H1 (cell line): ENCODE data around the gene SPATA16. TPM values are rescaled to one million over a fixed set of nuclear protein-coding genes. Genes with fewer than 3 reads are reported as not detected.
"Not testable (repeated sequence)": the region's sequence is repeated elsewhere in the genome, so short reads cannot be mapped to it uniquely, and the experiment has no call there.

Experiments
- CTCF ChIA-PET: fragments of 300-600 bp; sonication (Branson Sonifier 250); formaldehyde crosslinking; loops from one replicate; lab custom pipeline; 2021; ENCODE audit not compliant: partially characterized antibody; lab: Charles Lee
- POLR2A ChIA-PET: fragments of 300-600 bp; sonication (Branson Sonifier 250); formaldehyde crosslinking; loops from one replicate; lab custom pipeline; 2021; ENCODE audit warnings: inconsistent platforms; ENCODE audit not compliant: partially characterized antibody; lab: Charles Lee
- DNase-seq, 2 experiments: peaks; one replicate each; pipeline versions ENCODE4 v3.0.0 to v3.0.0-alpha.2; 2010 to 2022; ENCODE audit warnings: low spot score in 2 of 2, low read depth in 1 of 2, mixed read lengths in 1 of 2
- FAIRE-seq: peaks from 2 replicates; lab custom pipeline; 2011; peaks lifted over from hg19 to GRCh38; lab: Jason Lieb, UNC
- H2AFZ ChIP-seq: 2 replicates; pipeline ENCODE4 v1.8.1; 2012; ENCODE audit warnings: low read length, inconsistent platforms
- H2AK5ac ChIP-seq: 2 replicates; pipeline ENCODE4 v1.6.1; 2013; ENCODE audit warnings: low read depth, low read length
- H2BK120ac ChIP-seq: replicated peaks from 2 replicates; pipeline ENCODE3; 2013; ENCODE audit warnings: low read depth, low read length, inconsistent platforms
- H2BK12ac ChIP-seq: 2 replicates; pipeline ENCODE4 v1.6.1; 2013; ENCODE audit warnings: low read depth, low read length
- H2BK15ac ChIP-seq: 2 replicates; pipeline ENCODE4 v1.6.1; 2013; ENCODE audit warnings: low read length
- H2BK20ac ChIP-seq: 2 replicates; pipeline ENCODE4 v1.6.1; 2013; ENCODE audit warnings: low read length
- H2BK5ac ChIP-seq: 2 replicates; pipeline ENCODE4 v1.6.1; 2013; ENCODE audit warnings: low read depth, low read length
- H3K14ac ChIP-seq: 2 replicates; pipeline ENCODE4 v1.6.1; 2013; ENCODE audit warnings: inconsistent platforms; ENCODE audit not compliant: insufficient read length
- H3K18ac ChIP-seq: 2 replicates; pipeline ENCODE4 v1.6.1; 2013; ENCODE audit warnings: low read length; ENCODE audit errors: extremely low read depth
- H3K23ac ChIP-seq: 2 replicates; pipeline ENCODE4 v1.6.1; 2013; ENCODE audit warnings: inconsistent platforms; ENCODE audit not compliant: insufficient read length
- H3K23me2 ChIP-seq: 2 replicates; pipeline ENCODE4 v1.6.1; 2013; ENCODE audit warnings: low read depth, low read length
- H3K27ac ChIP-seq: 2 replicates; pipeline ENCODE4 v1.6.1; 2011; ENCODE audit warnings: low read depth, low read length, inconsistent platforms
- H3K27me3 ChIP-seq, 4 experiments: replicated peaks in 1 of 4; 1 replicate in 1 of 4; 2 replicates in 3 of 4; pipeline versions ENCODE4 v1.6.1 to v1.8.1; 2011 to 2013; ENCODE audit warnings: low read length in 3 of 4, mild to moderate bottlenecking in 3 of 4, inconsistent platforms in 2 of 4, mixed read lengths in 2 of 4, moderate library complexity in 1 of 4; ENCODE audit not compliant: control insufficient read depth in 3 of 4, insufficient read depth in 3 of 4; ENCODE audit errors: extremely low read depth in 1 of 4
- H3K36me3 ChIP-seq, 4 experiments: 2 replicates each; pipeline versions ENCODE4 v1.6.1 to v1.8.1; 2011 to 2013; ENCODE audit warnings: mild to moderate bottlenecking in 4 of 4, low read length in 3 of 4, moderate library complexity in 2 of 4, control low read depth in 1 of 4, inconsistent platforms in 1 of 4; ENCODE audit not compliant: insufficient read depth in 4 of 4, control insufficient read depth in 2 of 4
- H3K4ac ChIP-seq: replicated peaks from 2 replicates; pipeline ENCODE3; 2013; ENCODE audit warnings: low read length, low read depth, mixed read lengths, inconsistent platforms; ENCODE audit not compliant: insufficient read length
- H3K4me1 ChIP-seq, 4 experiments: replicated peaks in 1 of 4; 1 replicate in 1 of 4; 2 replicates in 3 of 4; pipeline versions ENCODE4 v1.6.1 to v1.8.1; 2011 to 2013; ENCODE audit warnings: low read length in 3 of 4, inconsistent platforms in 2 of 4, mixed read lengths in 1 of 4; ENCODE audit not compliant: insufficient read depth in 4 of 4, control insufficient read depth in 3 of 4
- H3K4me2 ChIP-seq, 2 experiments: 2 replicates each; pipeline versions ENCODE4 v1.6.1 to v1.8.1; 2011 to 2013; ENCODE audit warnings: low read depth in 2 of 2, low read length in 2 of 2, control low read depth in 1 of 2, inconsistent platforms in 1 of 2, mild to moderate bottlenecking in 1 of 2; ENCODE audit not compliant: insufficient read depth in 1 of 2
- H3K4me3 ChIP-seq, 4 experiments: fragments of 200-600, 300-600 bp in 1 of 4; sonication (generic), shearing (Covaris generic), sonication (Bioruptor Twin) in 1 of 4; 2 replicates each; pipeline versions ENCODE4 v1.5.1 to v1.8.1; 2011 to 2016; ENCODE audit warnings: low read length in 4 of 4, low read depth in 3 of 4, control low read depth in 2 of 4, inconsistent platforms in 2 of 4, mild to moderate bottlenecking in 2 of 4, mixed read lengths in 1 of 4, moderate library complexity in 1 of 4; ENCODE audit not compliant: insufficient read depth in 2 of 4; ENCODE audit errors: extremely low read depth in 1 of 4
- H3K56ac ChIP-seq: replicated peaks from 2 replicates; pipeline ENCODE3; 2013; ENCODE audit warnings: low read depth, mild to moderate bottlenecking, mixed read lengths, low read length, inconsistent platforms; ENCODE audit not compliant: insufficient read length
- H3K79me1 ChIP-seq: 2 replicates; pipeline ENCODE4 v1.6.1; 2013; ENCODE audit warnings: low read depth, low read length, control low read depth
- H3K79me2 ChIP-seq, 2 experiments: 2 replicates each; pipeline versions ENCODE4 v1.6.1 to v1.8.1; 2012 to 2013; ENCODE audit warnings: low read length in 2 of 2, mild to moderate bottlenecking in 2 of 2, inconsistent platforms in 1 of 2; ENCODE audit not compliant: insufficient read depth in 2 of 2, control insufficient read depth in 1 of 2
- H3K9ac ChIP-seq, 4 experiments: replicated peaks in 1 of 4; 1 replicate in 1 of 4; 2 replicates in 3 of 4; pipeline versions ENCODE4 v1.6.1 to v1.8.1; 2011 to 2013; ENCODE audit warnings: low read depth in 3 of 4, low read length in 3 of 4, control low read depth in 2 of 4, mild to moderate bottlenecking in 2 of 4, moderate library complexity in 2 of 4, inconsistent platforms in 1 of 4; ENCODE audit errors: extremely low read depth in 1 of 4
- H3K9me3 ChIP-seq, 2 experiments: 2 replicates each; pipeline versions ENCODE4 v1.6.1 to v1.8.1; 2012 to 2013; ENCODE audit warnings: mild to moderate bottlenecking in 2 of 2, moderate library complexity in 2 of 2, control low read depth in 1 of 2, inconsistent platforms in 1 of 2, low read depth in 1 of 2, low read length in 1 of 2, mixed read lengths in 1 of 2; ENCODE audit not compliant: insufficient read depth in 2 of 2
- H4K20me1 ChIP-seq, 2 experiments: replicated peaks in 1 of 2; 2 replicates each; pipeline versions ENCODE3 to v1.8.1; 2011 to 2013; ENCODE audit warnings: inconsistent platforms in 2 of 2, low read length in 2 of 2, mild to moderate bottlenecking in 1 of 2; ENCODE audit not compliant: insufficient read depth in 2 of 2, control insufficient read depth in 1 of 2
- H4K5ac ChIP-seq: 2 replicates; pipeline ENCODE4 v1.6.1; 2013; ENCODE audit warnings: low read length, low read depth, mixed read lengths, inconsistent platforms; ENCODE audit not compliant: insufficient read length
- H4K8ac ChIP-seq: 2 replicates; pipeline ENCODE4 v1.8.0; 2013; ENCODE audit warnings: mild to moderate bottlenecking, moderate library complexity, low read length, inconsistent platforms; ENCODE audit not compliant: insufficient read depth; ENCODE audit errors: extremely low read depth
- H4K91ac ChIP-seq: replicated peaks from 2 replicates; pipeline ENCODE3; 2013; ENCODE audit warnings: low read length, mixed read lengths, inconsistent platforms; ENCODE audit not compliant: insufficient read length
- WGBS, 2 experiments: shearing (Covaris generic) in 1 of 2; methylation state at CpG; one replicate each; pipeline versions ENCODE4 v1.1.6 to v1.1.7; 2013 to 2015; ENCODE audit warnings: low lambda C conversion rate in 2 of 2, mixed read lengths in 2 of 2, inconsistent platforms in 1 of 2, low coverage in 1 of 2, missing lambda C conversion rate in 1 of 2; ENCODE audit not compliant: insufficient replicate concordance in 2 of 2, insufficient coverage in 1 of 2, insufficient read length in 1 of 2; ENCODE audit errors: extremely low coverage in 1 of 2, missing lambda C conversion rate in 1 of 2; 5-methylcytosine and 5-hydroxymethylcytosine counted together
- polyA plus RNA-seq, 7 experiments: library from polyadenylated mRNA; depleted of rRNA in 3 of 7; stranded (reverse) in 5 of 7; unstranded in 2 of 7; fragments of >200 nt in 5 of 7; fragments of 200-250 nt in 2 of 7; gene quantifications; 1 replicate in 5 of 7; 2 replicates in 1 of 7; 4 replicates in 1 of 7; pipeline versions ENCODE4 v1.2.1 to v1.2.3, GENCODE V29; 2011 to 2013; ENCODE audit warnings: missing spikeins in 2 of 7, mixed read lengths in 2 of 7
- total RNA-seq: library from RNA; stranded (reverse); fragmentation: NEBNext Ultra II Directional; extraction: Animal tissue kit (Norgen Biotek cat#: 25700); gene quantifications from 2 replicates; pipeline ENCODE4 v1.2.1, GENCODE V29; 2021

SPATA16 gene
- total and polyA plus RNA-seq, 2 of the 8 experiments (the other 6 are each of a cell fraction or from before 2014, with no cell fraction given), result 0.05 to 2.7 TPM

DNA sequence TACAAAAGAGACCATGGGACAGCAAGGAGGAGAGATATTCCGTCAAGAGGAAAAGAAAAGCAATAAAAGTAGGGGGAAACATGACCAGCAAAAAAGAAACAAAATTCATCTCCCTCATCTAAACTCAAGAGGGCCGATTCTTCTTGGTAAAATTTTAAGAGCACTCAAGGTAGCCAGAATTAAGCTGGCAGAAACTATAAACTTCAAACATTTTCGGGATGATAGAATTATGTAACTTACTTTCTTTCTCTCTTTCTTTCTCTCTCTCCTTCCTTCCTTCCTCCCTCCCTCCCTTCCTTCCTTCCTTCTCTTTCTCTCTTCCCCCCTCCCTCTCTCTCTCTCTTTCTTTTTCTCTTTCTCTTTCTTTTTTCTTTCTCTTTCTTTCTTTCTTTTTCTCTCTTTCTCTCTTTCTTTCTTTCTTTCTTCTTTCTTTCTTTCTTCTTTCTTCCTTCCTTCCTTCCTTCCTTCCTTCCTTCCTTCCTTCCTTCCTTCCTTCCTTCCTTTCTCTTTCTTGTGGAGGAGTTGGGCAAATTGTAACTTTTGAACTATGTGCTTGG lies 180.3 kb downstream of the SPATA16 start:
- not testable (repeated sequence) for H4K20me1 ChIP-seq, H3K56ac ChIP-seq, H3K79me1 ChIP-seq, H4K5ac ChIP-seq, H2BK15ac ChIP-seq, H3K4me3 ChIP-seq, DNase-seq, H2BK120ac ChIP-seq, H3K4me1 ChIP-seq, H3K23ac ChIP-seq, H3K79me2 ChIP-seq, H3K4me2 ChIP-seq, H3K18ac ChIP-seq, H3K27me3 ChIP-seq, H3K9me3 ChIP-seq, H3K23me2 ChIP-seq, H4K91ac ChIP-seq, H2BK12ac ChIP-seq, H2AK5ac ChIP-seq, H3K9ac ChIP-seq, H3K4ac ChIP-seq, H3K27ac ChIP-seq, H2AFZ ChIP-seq, FAIRE-seq, H3K36me3 ChIP-seq, H2BK5ac ChIP-seq, H2BK20ac ChIP-seq, H4K8ac ChIP-seq, H3K14ac ChIP-seq
- CTCF ChIA-PET, result interaction anchor here (0.7 to 1.2 kb wide), 2 partner anchors 22 to 131 kb away, joined by 3 read pairs; no protein-coding TSS in a partner anchor
- WGBS, 2 experiments, result 81% methylated on average over 3 of the region's 3 CpGs; no CpG with 5 or more reads in 1 of the 2 experiments
- POLR2A ChIA-PET, result interaction anchor here (1.0 kb wide), 1 partner anchor 13 kb away, joined by 3 read pairs; no protein-coding TSS in a partner anchor
